K562 (cell line): Measurements from ENCODE around the gene PRPF38A. TPM values are rescaled to one million over a fixed set of nuclear protein-coding genes. Genes with fewer than 3 reads are reported as not detected.

ENCODE experiments used
- CXXC5 ChIP-seq: fragments of 250-450 bp; sonication (Bioruptor Pico); IDR thresholded peaks from 2 replicates; pipeline ENCODE4 v1.8.0; 2022; ENCODE audit warnings: inconsistent platforms, mild to moderate bottlenecking, moderate library complexity
- ELF4 ChIP-seq: fragments of 450-650 bp; formaldehyde crosslinking; IDR thresholded peaks from 2 replicates; pipeline ENCODE4 v1.4.0; 2022; ENCODE audit warnings: missing genetic modification characterization
- NCOA2 ChIP-seq, 2 experiments: fragments of 450-650 bp; IDR thresholded peaks; 2 replicates each; pipeline ENCODE4 v1.6.1; 2018; ENCODE audit warnings: mild to moderate bottlenecking in 2 of 2, moderate library complexity in 1 of 2; ENCODE audit not compliant: partially characterized antibody in 2 of 2
- OTX1 ChIP-seq: fragments of 450-650 bp; formaldehyde crosslinking; IDR thresholded peaks from 2 replicates; pipeline ENCODE4 v1.4.0; 2022; ENCODE audit warnings: mild to moderate bottlenecking
- POLR3A ChIP-seq: IDR thresholded peaks from 2 replicates; pipeline ENCODE4 v1.6.1; 2011; ENCODE audit warnings: borderline replicate concordance, mild to moderate bottlenecking, moderate library complexity; ENCODE audit not compliant: insufficient read length, insufficient read depth; ENCODE audit errors: extremely low read depth
- SIN3A ChIP-seq, 2 experiments: fragments of 150-350 bp in 1 of 2; IDR thresholded peaks; 2 replicates each; pipeline ENCODE4 v1.6.1; 2011 to 2016; ENCODE audit warnings: borderline replicate concordance in 2 of 2, low read depth in 2 of 2, low read length in 2 of 2, mild to moderate bottlenecking in 2 of 2, moderate library complexity in 2 of 2; ENCODE audit not compliant: control insufficient read depth in 1 of 2
- SMARCA5 ChIP-seq: fragments of 450-650 bp; IDR thresholded peaks from 2 replicates; pipeline ENCODE4 v1.6.1; 2016
- STAG1 ChIP-seq: sonication (generic); formaldehyde crosslinking; IDR thresholded peaks from 2 replicates; pipeline ENCODE4 v1.5.0; 2020; ENCODE audit warnings: missing genetic modification reagents, borderline replicate concordance
- ZKSCAN8 ChIP-seq: fragments of 200-800 bp; sonication (Bioruptor generic); IDR thresholded peaks from 2 replicates; pipeline ENCODE4 v1.6.1; 2016; ENCODE audit warnings: missing genetic modification characterization, missing compliant biosample characterization
- ZNF644 ChIP-seq: fragments of 200-800 bp; sonication (Bioruptor generic); IDR thresholded peaks from 2 replicates; pipeline ENCODE4 v1.6.1; 2016; ENCODE audit warnings: low read depth, missing genetic modification characterization, missing compliant biosample characterization
- polyA plus RNA-seq, 8 experiments: library from polyadenylated mRNA; depleted of rRNA in 4 of 8; stranded (reverse) in 5 of 8; unstranded in 3 of 8; fragments of >200 nt; fragmentation: Nextera tagmentation in 2 of 8; fragmentation: Illumina TruSeq in 1 of 8; extraction: Ambion mirVana in 2 of 8; extraction: Trizol in 1 of 8; gene quantifications; 2 replicates each; pipeline versions ENCODE4 v1.2.1 to v1.2.3, GENCODE V29; 2011 to 2014; ENCODE audit warnings: inconsistent platforms in 1 of 8, missing spikeins in 1 of 8
- total RNA-seq, 7 experiments: library from RNA; depleted of rRNA in 6 of 7; stranded (reverse); fragments of >200 nt in 6 of 7; fragmentation: Illumina TruSeq in 2 of 7; extraction: Trizol in 2 of 7; gene quantifications; 2 replicates each; pipeline versions ENCODE4 v1.2.1 to v1.2.3, GENCODE V29; 2011 to 2021; ENCODE audit warnings: low replicate concordance in 1 of 7
- TF ChIP-seq, protein P1 (sequence below), 2 experiments: IDR thresholded peaks; 2 replicates each; pipeline ENCODE4 v1.6.1; 2011; ENCODE audit warnings: borderline replicate concordance in 1 of 2, control low read depth in 1 of 2, low read depth in 1 of 2, low read length in 1 of 2, mild to moderate bottlenecking in 1 of 2, mixed read lengths in 1 of 2, moderate library complexity in 1 of 2; ENCODE audit not compliant: insufficient read depth in 1 of 2, insufficient read length in 1 of 2, poor library complexity in 1 of 2, severe bottlenecking in 1 of 2; ENCODE audit errors: extremely low read depth in 1 of 2
- TF ChIP-seq, protein P2 (sequence below): fragments of 250-450 bp; sonication (Bioruptor Pico); IDR thresholded peaks from 2 replicates; pipeline ENCODE4 v1.8.0; 2021; ENCODE audit warnings: borderline replicate concordance, mild to moderate bottlenecking, moderate library complexity; ENCODE audit not compliant: poor library complexity, severe bottlenecking
- TF ChIP-seq, protein P3 (sequence below): IDR thresholded peaks from 3 replicates; pipeline ENCODE4 v1.6.1; 2011; ENCODE audit warnings: borderline replicate concordance, mild to moderate bottlenecking, moderate library complexity; ENCODE audit not compliant: insufficient read length; ENCODE audit errors: extremely low read depth
- TF ChIP-seq, protein P4 (sequence below): fragments of 450-650 bp; IDR thresholded peaks from 2 replicates; pipeline ENCODE4 v1.6.1; 2017; ENCODE audit warnings: antibody characterized with exemption, mild to moderate bottlenecking

PRPF38A gene
- total and polyA plus RNA-seq, 9 of the 15 experiments (the other 6 are each of a cell fraction or from before 2014, with no cell fraction given): 53.6 to 198 (median 89.2) TPM

DNA sequence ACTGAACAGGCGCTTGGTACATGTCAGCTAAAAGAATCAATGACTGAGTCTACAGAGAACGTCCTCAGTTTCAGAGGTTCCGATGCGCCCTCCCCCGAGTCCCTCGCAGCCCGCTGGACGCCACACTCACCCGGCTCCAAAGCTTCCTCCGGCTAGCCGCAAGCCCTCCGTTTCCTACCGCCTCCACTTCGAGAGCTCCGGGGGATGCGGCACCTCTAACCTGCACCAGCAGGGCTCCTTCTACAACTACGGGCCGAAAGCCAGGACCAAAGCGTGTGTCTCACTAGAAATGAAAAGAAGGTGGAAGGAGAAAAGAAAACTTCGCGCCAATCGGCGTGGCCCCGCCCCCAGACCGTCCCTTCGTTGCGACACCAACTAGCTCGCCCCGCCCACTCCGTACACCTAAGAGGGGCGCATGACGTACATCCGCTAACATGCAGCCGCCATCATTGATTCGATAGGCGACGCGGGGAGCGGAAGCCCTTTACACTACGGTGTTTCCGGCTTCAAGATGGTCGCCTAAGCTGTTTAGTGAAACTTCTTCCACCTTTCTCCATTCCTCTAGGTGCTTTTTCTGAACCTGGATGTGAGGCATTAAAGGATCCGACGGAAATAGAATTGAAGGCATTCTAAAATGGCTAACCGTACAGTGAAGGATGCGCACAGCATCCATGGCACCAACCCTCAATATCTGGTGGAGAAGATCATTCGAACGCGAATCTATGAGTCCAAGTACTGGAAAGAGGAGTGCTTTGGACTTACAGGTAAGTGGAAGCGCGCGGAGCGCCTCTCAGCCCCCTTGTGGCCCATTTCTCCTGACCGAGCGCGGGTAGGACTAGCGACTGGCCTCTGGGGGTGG lies at the start of gene PRPF38A, which contains the start of gene ORC1 (continued):
- TF ChIP-seq, protein P1, sequence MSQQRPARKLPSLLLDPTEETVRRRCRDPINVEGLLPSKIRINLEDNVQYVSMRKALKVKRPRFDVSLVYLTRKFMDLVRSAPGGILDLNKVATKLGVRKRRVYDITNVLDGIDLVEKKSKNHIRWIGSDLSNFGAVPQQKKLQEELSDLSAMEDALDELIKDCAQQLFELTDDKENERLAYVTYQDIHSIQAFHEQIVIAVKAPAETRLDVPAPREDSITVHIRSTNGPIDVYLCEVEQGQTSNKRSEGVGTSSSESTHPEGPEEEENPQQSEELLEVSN (IDR thresholded peaks at IDR 0.05; ENCODE audit: borderline replicate concordance in 1 of 2, extremely low read depth in 1 of 2, insufficient read depth in 1 of 2, insufficient read length in 1 of 2, low read depth in 1 of 2, low read length in 1 of 2, poor library complexity in 1 of 2, severe bottlenecking in 1 of 2): peak in 1 of 2 experiments; percentile 12
- peak; percentile 45; the same call in 1 of the 2 replicates for TF ChIP-seq OTX1 (CRISPR knock-in tag)
- TF ChIP-seq, protein P2, sequence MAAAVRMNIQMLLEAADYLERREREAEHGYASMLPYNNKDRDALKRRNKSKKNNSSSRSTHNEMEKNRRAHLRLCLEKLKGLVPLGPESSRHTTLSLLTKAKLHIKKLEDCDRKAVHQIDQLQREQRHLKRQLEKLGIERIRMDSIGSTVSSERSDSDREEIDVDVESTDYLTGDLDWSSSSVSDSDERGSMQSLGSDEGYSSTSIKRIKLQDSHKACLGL (CRISPR knock-in tag): no peak
- TF ChIP-seq STAG1: no peak; the same call in 1 of the 2 replicates
- no peak for TF ChIP-seq ELF4 (CRISPR knock-in tag)
- TF ChIP-seq, protein P3, sequence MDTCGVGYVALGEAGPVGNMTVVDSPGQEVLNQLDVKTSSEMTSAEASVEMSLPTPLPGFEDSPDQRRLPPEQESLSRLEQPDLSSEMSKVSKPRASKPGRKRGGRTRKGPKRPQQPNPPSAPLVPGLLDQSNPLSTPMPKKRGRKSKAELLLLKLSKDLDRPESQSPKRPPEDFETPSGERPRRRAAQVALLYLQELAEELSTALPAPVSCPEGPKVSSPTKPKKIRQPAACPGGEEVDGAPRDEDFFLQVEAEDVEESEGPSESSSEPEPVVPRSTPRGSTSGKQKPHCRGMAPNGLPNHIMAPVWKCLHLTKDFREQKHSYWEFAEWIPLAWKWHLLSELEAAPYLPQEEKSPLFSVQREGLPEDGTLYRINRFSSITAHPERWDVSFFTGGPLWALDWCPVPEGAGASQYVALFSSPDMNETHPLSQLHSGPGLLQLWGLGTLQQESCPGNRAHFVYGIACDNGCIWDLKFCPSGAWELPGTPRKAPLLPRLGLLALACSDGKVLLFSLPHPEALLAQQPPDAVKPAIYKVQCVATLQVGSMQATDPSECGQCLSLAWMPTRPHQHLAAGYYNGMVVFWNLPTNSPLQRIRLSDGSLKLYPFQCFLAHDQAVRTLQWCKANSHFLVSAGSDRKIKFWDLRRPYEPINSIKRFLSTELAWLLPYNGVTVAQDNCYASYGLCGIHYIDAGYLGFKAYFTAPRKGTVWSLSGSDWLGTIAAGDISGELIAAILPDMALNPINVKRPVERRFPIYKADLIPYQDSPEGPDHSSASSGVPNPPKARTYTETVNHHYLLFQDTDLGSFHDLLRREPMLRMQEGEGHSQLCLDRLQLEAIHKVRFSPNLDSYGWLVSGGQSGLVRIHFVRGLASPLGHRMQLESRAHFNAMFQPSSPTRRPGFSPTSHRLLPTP: no peak
- TF ChIP-seq POLR3A: no peak
- peak in 1 of 2 experiments; percentile 72; a peak in 2 of 4 replicates for TF ChIP-seq SIN3A (IDR thresholded peaks at IDR 0.05; ENCODE audit: borderline replicate concordance in 2 of 2, control insufficient read depth in 1 of 2, low read depth in 2 of 2, low read length in 2 of 2)
- TF ChIP-seq ZNF644 (tag): no peak
- TF ChIP-seq ZKSCAN8: no peak
- peak; percentile 97 for TF ChIP-seq SMARCA5
- TF ChIP-seq CXXC5 (CRISPR knock-in tag): peak; percentile 76
- no peak for TF ChIP-seq NCOA2 (IDR thresholded peaks at IDR 0.05; ENCODE audit: partially characterized antibody in 2 of 2)
- TF ChIP-seq, protein P4, sequence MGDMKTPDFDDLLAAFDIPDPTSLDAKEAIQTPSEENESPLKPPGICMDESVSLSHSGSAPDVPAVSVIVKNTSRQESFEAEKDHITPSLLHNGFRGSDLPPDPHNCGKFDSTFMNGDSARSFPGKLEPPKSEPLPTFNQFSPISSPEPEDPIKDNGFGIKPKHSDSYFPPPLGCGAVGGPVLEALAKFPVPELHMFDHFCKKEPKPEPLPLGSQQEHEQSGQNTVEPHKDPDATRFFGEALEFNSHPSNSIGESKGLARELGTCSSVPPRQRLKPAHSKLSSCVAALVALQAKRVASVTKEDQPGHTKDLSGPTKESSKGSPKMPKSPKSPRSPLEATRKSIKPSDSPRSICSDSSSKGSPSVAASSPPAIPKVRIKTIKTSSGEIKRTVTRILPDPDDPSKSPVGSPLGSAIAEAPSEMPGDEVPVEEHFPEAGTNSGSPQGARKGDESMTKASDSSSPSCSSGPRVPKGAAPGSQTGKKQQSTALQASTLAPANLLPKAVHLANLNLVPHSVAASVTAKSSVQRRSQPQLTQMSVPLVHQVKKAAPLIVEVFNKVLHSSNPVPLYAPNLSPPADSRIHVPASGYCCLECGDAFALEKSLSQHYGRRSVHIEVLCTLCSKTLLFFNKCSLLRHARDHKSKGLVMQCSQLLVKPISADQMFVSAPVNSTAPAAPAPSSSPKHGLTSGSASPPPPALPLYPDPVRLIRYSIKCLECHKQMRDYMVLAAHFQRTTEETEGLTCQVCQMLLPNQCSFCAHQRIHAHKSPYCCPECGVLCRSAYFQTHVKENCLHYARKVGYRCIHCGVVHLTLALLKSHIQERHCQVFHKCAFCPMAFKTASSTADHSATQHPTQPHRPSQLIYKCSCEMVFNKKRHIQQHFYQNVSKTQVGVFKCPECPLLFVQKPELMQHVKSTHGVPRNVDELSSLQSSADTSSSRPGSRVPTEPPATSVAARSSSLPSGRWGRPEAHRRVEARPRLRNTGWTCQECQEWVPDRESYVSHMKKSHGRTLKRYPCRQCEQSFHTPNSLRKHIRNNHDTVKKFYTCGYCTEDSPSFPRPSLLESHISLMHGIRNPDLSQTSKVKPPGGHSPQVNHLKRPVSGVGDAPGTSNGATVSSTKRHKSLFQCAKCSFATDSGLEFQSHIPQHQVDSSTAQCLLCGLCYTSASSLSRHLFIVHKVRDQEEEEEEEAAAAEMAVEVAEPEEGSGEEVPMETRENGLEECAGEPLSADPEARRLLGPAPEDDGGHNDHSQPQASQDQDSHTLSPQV: 0 out of 2 replicates have a peak, but pooled peaks have one; percentile 5
